ENCODE measurements around the gene XPC.

The XPC gene

DNA sequence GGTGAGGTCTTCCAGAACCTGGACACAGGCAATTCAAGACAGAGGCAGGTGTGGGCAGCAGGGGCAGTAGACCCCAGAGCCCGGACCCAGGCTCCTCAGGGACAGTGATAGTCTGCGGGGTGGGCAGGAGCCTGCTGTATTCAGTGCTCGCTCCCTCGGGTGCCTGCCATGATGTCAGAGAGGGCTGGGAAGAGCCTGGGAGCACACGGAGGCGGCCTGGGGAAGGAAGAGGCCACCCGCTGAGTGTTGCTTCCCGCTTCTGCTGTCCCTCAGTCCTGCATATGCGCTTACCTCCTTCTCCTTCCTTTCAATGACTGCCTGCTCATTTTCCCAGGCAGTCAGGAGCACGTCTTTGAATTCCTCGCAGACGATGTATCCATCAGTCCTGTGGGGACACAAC, 30.8 kb downstream of the XPC start:
- no peak for DNase-seq (ENCODE audit: low read depth)

DNA sequence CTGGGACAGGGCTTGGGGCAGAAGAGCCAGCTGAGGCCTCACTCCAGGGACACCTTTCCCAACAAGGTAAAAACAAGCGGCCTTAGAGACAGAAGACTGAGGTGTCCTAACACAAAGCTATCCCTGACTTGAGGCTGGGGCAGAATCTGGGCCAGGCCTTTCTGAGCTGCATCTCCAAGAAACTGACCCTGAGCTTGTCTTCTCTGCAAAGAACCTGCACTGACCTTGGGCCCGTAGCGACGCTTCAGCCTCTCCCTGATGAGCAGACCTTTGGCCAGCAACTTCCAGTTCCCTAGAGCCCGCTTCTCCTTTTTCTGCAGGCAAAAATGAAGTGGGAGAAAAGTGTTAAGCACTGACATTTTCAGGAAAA, 31.4 kb downstream of the XPC start:
- no peak for DNase-seq (ENCODE audit: low read depth)

DNA sequence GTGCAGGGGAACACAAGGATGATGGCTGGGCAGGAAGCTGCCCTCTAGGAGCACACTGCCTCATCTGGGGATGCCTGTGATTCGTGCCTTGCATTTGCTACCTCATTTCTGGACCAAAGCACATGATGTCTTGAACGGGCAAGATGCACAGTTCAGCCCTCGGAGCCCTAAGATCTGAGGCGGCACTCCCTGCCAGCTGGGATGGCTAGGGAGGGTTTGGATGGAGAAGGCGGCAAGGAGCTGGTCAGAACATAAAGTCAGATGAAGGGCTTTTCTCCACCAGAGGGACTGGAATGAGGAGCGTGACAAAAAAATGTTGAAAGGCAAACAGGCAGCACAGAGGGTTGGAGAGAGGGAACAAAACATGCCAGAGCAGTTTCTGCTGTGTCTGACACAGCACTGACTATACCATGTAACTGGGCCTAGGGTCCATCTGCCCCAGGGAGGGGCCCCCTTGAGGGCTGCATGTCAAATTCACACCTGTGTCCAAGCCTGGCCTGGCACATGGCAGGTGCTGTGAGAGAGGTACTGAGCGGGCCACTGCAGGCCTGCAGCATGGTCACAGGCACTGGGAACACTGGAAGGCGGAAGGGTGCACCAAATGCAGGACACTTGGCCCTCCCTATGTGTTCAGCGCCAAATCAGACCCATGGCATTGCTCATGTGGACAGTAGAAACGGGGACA, 31.9 kb downstream of the XPC start:
- no peak for DNase-seq (ENCODE audit: low read depth)

DNA sequence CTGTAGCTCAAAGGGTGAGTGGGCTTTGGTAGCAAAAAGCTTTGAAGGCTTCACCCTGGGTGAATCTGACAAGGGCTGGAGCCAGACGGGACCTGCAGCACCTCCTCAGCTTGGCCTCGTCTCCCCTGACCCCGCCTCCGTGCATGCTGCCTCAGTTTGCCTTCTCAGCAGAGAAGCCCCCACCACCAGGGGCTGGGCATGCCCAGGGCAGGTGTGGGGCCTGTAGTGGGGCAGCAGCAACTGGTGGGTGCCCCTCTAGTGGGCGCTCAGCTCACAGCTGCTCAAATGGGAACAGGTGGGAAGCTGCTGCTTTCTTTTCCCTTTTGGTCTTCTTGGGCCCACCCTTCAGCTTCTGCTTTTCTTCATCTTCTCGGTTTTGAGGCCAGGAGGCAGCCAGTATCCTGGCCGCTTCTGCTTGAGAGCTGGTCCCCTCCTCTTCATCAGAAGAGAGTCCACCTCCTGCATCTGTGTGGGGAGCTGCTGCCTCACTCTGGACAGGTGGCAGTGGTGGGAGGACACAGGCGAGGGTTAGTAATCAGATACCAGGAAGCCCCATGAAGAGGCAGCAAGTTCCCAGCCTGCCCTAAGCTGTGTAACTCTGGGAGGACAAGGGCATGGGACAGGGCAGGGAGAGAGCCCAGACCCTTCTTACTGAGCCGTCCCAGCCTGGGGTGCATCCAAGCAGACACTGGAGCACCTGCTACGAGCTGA, 32.6 kb downstream of the XPC start:
- DNase-seq (ENCODE audit: low read depth) = no peak

DNA sequence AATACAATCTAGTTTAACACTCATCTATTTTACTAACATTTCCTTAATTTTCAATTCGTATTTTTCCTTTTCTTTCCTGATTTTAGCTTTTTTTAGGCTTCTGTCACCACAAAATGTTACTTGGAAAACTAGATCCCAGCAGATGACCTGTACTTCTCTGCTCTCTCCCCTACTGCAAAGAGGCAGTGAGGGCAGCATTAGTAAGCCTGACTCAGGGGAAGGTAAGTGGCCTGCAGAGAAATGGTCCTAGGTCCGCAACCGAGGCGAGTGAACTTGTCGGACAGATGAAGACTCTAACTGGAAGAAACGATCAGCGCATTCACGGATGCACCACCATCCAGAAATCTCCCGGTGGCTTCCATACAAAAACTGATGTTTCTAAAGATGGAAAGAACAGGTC, 33.2 kb downstream of the XPC start:
- DNase-seq (ENCODE audit: low read depth) = no peak

DNA sequence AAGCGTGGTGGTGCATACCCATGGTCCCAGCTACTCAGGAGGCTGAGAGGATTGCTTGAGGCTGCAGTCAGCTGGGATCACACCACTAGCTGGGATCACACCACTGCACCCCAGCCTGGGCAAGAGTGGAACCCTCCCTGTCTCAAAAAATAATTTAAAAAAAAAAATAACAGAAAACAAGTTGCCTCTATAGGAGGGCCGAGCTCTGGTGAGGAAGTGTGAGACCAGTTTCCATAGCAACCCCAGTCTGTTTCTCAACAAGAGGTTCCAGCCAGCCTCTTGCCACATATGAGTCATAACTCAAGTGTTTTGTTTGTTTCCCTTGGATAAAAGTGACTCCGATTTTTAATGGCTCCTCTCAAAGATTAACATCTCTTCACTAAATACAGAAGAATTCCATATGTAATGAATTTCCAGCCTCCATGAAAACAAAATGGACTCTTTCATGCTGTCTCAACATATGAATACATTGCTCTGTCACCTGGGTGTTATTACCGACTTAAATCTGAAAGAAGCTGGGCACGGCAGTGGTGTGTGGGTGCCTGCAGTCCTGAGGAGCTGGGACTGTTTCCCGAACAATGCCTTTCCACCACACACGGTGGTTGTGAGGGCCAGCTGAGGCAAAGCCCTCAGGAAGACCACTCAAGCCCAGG, 33.9 kb downstream of the XPC start:
- DNase-seq (ENCODE audit: low read depth) = no peak

DNA sequence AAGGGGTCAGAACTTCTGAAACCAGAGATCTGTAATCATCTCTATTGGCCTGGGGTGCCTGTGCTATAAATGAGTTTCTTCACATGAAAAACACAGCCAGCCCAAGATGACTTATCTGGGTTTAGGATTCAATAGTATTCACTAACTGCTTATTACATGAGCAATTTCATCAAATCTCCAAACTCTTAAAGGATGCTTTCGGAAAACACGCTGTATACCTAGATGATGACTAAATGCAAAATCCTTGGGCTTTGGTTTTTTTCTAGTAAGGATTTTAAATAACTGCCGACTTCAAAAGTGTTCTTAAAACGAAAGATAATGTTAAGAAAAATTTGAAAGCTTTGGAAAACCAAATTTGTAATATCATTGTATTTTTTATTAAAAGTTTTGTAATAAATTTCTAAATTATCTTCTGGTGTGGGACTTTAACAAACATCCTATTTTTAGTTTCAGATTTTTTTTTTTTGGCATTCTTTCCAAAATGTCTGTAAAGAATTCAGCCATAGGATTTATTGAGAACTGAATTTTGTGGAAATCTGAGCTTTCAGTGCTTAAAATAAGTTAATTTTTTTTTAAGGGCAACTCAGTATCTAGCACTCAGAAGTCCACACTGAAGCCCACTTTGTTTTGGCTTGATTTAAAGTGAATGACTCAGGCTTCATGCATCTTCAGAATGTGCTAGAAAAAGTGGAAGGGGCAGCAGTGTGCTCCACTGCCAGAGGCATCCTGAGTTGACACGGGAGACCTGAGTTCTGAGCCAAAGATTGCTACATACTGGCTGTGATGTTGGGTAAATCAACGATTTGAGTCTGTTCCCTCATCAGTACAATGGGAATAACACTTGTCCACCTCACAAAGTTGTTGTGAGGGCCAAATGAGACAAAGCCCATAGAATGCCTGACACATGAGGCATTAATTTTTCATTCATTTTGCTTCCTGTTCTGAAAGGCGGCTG, 34.9 kb downstream of the XPC start:
- DNase-seq (ENCODE audit: low read depth) = no peak

DNA sequence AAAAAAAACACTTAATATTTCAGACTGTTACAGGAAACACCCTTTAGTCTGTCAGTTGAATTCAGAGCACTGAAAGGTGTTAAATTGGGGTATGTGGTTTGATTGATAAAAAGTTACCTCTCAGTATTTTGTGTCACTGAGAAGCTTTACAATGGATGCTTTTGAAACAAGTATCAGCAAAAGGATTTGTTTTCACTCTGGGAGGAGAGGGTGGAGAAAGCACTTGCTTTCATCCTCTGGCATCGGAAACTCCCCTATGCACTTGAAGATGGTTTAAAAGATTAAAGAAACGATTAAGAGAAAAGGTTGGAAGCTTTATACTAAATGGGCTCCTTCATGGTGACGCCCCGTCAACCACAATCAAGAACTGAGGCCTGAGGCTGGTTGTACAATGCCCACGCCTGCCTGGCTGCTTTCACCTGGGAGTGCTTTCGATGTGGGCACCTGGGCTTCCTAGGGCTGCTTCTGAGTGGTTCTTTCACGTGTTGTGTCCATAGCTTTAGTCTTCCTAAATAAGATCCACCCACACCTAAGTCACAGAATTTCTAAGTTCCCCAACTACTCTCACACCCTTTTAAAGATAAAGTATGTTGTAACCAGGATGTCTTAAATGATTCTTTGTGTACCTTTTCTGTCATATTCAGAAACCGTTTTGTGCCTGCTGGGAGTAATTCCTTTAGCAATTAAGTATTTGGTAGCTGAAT, 35.7 kb downstream of the XPC start:
- DNase-seq (ENCODE audit: low read depth) = no peak

DNA sequence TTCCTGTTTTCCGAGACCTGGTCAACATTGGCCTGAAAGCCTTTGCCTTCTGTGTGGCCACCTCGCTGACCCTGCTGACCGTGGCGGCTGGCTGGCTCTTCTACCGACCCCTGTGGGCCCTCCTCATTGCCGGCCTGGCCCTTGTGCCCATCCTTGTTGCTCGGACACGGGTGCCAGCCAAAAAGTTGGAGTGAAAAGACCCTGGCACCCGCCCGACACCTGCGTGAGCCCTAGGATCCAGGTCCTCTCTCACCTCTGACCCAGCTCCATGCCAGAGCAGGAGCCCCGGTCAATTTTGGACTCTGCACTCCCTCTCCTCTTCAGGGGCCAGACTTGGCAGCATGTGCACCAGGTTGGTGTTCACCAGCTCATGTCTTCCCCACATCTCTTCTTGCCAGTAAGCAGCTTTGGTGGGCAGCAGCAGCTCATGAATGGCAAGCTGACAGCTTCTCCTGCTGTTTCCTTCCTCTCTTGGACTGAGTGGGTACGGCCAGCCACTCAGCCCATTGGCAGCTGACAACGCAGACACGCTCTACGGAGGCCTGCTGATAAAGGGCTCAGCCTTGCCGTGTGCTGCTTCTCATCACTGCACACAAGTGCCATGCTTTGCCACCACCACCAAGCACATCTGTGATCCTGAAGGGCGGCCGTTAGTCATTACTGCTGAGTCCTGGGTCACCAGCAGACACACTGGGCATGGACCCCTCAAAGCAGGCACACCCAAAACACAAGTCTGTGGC, 36.6 kb downstream of the XPC start:
- DNase-seq (ENCODE audit: low read depth) = no peak

DNA sequence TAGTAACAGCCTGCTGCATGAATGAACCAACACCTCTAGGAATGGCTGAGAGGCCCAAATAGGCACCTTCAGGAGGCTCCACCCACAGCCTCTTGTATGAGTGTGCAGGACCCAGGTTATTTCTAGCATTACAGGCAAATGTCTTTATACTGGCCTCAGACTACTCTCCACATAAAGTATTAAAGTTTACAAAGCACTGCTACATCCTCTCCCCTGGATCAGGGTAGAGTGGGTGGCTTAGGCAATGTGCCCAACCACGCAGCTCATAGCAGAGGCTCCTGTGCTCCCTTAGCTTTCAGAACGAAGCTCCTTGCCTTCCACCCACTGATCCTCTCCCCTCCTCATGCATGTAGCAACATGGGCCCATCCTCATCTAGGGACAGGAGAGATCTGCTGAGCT, 37.3 kb downstream of the XPC start:
- DNase-seq (ENCODE audit: low read depth) = no peak

DNA sequence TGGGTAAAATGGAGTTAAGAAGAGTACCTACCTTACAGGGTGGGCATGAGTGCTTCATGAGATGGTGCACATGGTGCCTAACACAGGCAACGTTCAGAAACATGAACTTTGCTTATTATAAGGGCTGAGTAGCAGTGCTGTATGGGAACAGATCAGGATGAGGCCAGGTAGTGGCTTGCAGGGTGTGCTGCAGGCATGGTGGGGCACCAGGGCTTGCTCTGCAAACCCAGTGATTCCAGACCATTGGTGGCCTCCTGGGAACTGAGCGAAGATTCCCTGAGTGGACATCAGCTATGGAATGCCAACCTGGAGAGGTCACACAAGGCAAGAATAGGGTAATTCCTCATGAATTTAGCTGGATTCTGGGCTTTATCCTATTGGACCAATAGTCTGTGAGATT, 37.7 kb downstream of the XPC start:
- DNase-seq (ENCODE audit: low read depth) = no peak

DNA sequence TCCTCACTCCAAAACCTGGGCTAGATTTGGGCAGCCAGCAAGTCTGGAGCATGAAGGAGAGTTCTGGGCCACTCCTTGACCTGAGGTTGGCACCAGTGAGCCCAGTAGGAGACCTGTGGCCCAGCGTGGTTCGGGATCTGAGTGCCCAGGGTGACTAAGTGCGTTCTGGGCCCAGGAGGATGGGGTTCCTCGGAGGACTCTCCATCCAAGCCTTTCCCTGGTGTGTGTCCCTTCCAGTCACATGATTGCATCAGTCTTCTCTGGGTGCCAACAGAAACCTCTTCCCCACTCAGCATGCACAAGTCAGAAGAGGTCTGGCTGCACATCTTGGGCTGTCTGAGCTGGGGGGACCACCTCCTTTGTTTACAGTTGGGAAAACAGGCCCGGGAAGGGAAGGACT, 38.6 kb downstream of the XPC start:
- DNase-seq (ENCODE audit: low read depth) = no peak

DNA sequence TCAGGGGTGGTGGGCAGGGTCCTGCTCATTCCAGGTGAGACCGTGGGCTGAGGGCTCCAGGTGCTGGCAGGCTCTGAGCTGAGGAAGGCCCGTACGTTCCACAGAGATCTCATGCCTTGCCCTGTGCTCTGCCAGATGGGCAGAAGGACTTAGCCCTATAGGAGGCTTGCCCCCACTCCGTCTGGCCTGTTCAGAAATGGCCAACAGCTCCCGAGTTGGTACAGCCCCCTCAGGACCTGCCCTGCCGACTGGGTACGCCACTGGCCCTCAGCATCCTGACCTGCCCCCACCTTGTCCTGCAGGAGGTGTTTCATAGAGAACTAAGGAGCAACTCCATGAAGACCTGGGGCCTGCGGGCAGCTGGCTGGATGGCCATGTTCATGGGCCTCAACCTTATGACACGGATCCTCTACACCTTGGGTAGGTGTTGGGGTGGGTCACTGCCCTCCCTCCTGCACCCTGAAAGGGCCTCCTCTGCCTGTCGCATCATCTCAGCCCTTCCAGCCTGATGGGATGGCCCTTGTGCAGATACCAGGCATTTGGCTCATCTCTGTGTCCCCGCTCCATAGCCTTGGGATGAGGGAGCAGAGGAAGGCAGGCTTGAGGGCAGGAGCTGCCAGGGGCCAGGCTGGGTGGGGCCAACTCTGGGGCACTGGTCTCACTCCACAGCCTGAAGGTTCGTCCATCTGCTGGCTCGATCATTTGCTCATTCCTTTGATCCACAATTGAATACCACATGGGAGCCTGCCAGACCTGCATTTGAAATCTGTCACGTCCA, 39.3 kb downstream of the XPC start:
- DNase-seq (ENCODE audit: low read depth) = no peak

DNA sequence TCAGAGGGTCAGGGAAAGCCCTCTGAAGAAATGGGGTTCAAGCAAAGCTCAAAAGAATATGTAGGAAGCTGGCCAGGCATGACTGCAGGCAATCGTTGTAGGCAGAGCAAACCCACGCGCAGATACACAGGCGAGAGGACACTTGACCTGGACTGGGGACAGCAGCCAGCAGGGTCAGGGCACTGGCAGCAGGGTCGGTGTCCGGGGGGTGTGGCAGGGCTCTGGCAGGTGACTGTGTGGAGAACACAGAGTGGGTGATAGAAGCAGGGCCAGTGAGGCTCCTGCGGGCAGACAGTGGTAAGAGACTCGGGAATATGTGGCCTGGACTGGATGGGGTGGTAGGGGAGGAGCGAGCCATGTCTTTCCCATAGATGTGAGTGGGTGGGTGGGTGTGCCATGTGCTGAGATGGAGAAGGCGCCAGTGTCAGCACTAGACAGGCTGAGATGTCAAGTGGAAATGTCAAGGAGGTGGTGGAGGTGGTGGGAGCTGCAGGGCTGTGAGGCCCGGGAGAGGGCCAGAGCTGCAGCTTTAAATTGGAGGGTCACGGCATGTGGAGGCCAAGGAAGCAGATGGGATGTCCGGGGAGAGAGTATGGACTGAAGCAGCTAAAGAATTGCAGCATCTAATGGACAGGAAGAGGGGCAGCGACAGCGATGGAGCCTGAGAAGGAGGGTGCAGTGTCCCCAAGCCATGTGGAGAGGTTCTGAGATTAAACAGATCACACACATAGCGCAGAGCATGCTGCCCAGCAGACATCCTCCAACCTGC, 40.1 kb downstream of the XPC start:
- no peak for DNase-seq (ENCODE audit: low read depth)

DNA sequence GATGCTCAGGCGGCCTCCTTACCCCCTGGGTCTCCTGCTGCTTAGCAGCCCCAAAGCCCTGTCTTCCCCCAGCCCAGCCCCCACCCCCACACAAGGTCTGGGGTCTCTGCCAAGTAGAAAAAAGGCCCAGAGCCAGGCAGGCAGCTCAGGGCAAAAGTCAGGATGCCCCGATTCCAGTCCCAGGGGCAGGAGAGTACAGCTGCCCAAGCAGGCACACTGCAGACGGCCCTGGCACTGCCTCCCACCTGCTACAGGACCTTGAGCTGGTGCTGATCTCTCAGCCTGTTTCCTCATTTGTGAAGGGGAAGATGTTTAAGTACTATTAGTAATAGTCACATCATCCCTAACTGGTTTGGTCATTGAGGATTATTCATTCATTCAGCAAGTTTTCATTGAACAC, 41.0 kb downstream of the XPC start:
- DNase-seq (ENCODE audit: low read depth) = no peak

DNA sequence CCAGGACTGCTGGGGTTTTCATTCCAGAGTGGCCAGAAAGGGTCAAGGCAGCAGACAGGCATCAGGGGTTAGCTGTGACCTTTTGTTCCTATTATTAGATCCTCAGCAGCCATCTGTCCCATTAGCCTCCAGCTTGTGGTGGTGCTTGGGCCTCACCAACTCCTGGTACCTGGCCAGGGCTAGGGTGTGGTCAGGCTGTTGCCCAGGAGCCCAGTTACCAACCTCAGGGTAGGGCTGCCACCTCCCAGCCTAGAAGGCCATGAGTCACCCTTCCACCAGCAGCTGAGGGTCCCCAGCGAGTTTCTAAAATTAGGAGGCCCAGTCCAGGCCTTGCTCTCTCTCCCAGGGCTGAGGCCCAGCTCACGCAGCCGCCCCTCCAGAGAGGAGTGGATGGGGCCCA, 41.4 kb downstream of the XPC start:
- no peak for DNase-seq (ENCODE audit: low read depth)

DNA sequence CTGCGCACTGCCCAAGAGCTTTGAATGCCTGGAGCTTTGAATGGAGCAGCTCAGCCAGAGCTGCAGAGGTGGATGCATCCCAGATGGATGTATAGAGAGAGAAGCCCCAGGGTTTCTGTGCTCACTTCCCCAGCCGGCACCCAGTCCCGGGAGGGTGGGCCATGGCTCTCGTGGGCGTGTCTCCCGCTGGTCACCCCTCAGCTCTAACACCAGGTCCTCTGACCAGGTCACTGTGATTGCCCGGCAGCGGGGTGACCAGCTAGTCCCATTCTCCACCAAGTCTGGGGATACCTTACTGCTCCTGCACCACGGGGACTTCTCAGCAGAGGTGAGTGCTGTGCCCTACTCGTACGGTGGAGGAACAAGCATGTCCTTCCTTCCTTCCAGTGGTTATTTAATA, 42.8 kb downstream of the XPC start:
- DNase-seq (ENCODE audit: low read depth) = no peak

DNA sequence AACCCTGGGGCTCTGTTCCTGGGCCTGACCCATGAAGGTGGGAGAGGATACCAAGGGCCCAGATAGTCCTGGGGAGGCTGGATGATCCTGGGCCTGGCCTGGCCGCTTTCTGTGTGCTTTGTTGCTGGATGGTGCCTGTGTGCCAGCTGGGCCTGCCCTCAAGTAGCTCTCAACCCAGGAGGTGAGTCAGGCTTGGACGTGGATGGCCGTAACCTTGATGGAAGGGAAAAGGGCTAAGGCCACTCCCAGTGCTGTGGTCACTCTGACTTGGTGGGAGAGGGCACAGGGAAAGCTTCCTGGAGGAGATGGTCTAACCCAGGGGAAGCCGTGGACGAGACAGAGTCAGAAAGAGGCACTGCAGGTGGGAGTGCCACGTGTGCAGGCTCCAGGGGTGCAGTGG, 44.1 kb downstream of the XPC start:
- no peak for DNase-seq (ENCODE audit: low read depth)

DNA sequence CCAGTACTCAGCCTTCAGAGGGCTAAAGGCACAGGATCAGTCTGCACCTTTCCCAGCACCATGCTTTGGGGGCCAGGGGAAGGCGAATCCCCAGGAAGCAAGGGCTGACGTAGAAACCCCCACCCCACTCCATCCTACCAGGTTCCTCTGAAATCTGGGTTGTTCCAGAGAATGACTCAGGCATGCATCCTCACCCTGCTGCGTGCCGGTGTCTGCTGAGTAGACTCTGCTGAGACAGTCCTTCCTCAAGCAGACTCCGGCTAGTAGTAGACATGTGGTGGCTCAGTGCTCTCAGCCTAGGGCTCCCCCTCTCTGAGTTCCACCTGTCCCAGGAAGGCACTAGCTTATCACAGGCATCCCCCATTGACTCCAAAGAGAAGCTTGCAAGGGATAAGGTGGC, 44.5 kb downstream of the XPC start:
- DNase-seq (ENCODE audit: low read depth) = no peak
